Measurements from ENCODE around the gene TOPBP1. TPM values are rescaled to one million over a fixed set of nuclear protein-coding genes. Genes with fewer than 3 reads are reported as not detected.

The TOPBP1 gene
- total RNA-seq = 10 to 100 TPM; 13.5 to 64.7 (median 32.2) TPM

GRCh38 chr3:133661454-133662277, at the start of gene TOPBP1:
Gene TOPBP1 (minus strand): TSS chr3:133661941. CDS start chr3:133661127, 814 bp downstream.
- peaks cover 0 to 24% (median 10%) of the 10 kb centered on the region in 4 donors for H3K4me1 ChIP-seq
- no peaks in the 10 kb centered on the region for H3K27me3 ChIP-seq
- H3K9me3 ChIP-seq = no peaks in the 10 kb centered on the region
- H3K36me3 ChIP-seq = peaks cover 0 to 4% (median 2%) of the 10 kb centered on the region in 4 donors
- peak within 1 kb of the TSS; percentile 59 to 88 (median 80) for H3K4me3 ChIP-seq
- intact Hi-C loops (cut with DNase I; ENCODE audit: low total_unique reads) = no loop called here
- peak within 1 kb of the TSS; percentile 79 to 88 (median 86) for H3K27ac ChIP-seq
- DNase-seq = peak; percentile 88
- in situ Hi-C loops (cut with MboI; ENCODE audit: low pct_ligation_motif_present in 1 of 4, low pct_unique_long_range_greater_than_20kb in 1 of 4, low sequenced_read_pairs in 3 of 4) = loop anchor here in 1 of 4 donors (10.0 kb wide), 1 partner anchor 263 kb away; no protein-coding TSS in a partner anchor
- WGBS, 2 donors (ENCODE audit: low coverage in 1 of 2) = 0% methylated on average over 7 to 44 of the region's 58 CpGs
- TF ChIP-seq POLR2AphosphoS5 (IDR thresholded peaks at IDR 0.05) = peak; percentile 58 to 74 (median 71)
- TF ChIP-seq POLR2A (IDR thresholded peaks at IDR 0.05) = peak; percentile 65
- no peak for TF ChIP-seq CTCF (IDR thresholded peaks at IDR 0.05)

GRCh38 chr3:133711013-133711412, 49.3 kb upstream of the TOPBP1 start:
- no peak for TF ChIP-seq POLR2A (IDR thresholded peaks at IDR 0.05)
- no peak for TF ChIP-seq CTCF (IDR thresholded peaks at IDR 0.05)
- TF ChIP-seq EP300 (IDR thresholded peaks at IDR 0.05; ENCODE audit: low read depth) = no peak
- TF ChIP-seq POLR2AphosphoS5 (IDR thresholded peaks at IDR 0.05) = no peak
- no peaks in the 10 kb centered on the region for H3K4me1 ChIP-seq
- H3K36me3 ChIP-seq = no peaks in the 10 kb centered on the region
- H3K27me3 ChIP-seq = no peaks in the 10 kb centered on the region
- H3K27ac ChIP-seq = no peak overlapping the region
- intact Hi-C loops (cut with DNase I; ENCODE audit: low total_unique reads) = no loop called here
- H3K9me3 ChIP-seq = no peaks in the 10 kb centered on the region
- in situ Hi-C loops (cut with MboI; ENCODE audit: low pct_ligation_motif_present in 1 of 4, low pct_unique_long_range_greater_than_20kb in 1 of 4, low sequenced_read_pairs in 3 of 4) = no loop called here
- WGBS, 2 donors (ENCODE audit: low coverage in 1 of 2) = 72 to 74% methylated on average over 4 of the region's 4 CpGs
- no peak for DNase-seq
- H3K4me3 ChIP-seq = no peak overlapping the region

- Histone ChIP-seq H3K27me3 (no peaks in the 10 kb centered on the region), H3K9me3 (no peaks in the 10 kb centered on the region), H3K4me3 (no peak overlapping the region), H3K4me1 (no peaks in the 10 kb centered on the region), H3K27ac (no peak overlapping the region), H3K36me3 (no peaks in the 10 kb centered on the region)
- TF ChIP-seq POLR2A (IDR thresholded peaks at IDR 0.05) (no peak), POLR2AphosphoS5 (IDR thresholded peaks at IDR 0.05) (no peak), CTCF (IDR thresholded peaks at IDR 0.05) (no peak), EP300 (IDR thresholded peaks at IDR 0.05; ENCODE audit: low read depth) (no peak)
- no peak for DNase-seq
- in situ Hi-C loops (cut with MboI; ENCODE audit: low pct_ligation_motif_present in 1 of 4, low pct_unique_long_range_greater_than_20kb in 1 of 4, low sequenced_read_pairs in 3 of 4) = no loop called here
- intact Hi-C loops (cut with DNase I; ENCODE audit: low total_unique reads) = no loop called here
- 84 to 100% methylated on average over 3 of the region's 3 CpGs for WGBS, 2 donors (ENCODE audit: low coverage in 1 of 2)
These were observed 47.5 kb upstream of the TOPBP1 start for GRCh38 chr3:133709139-133709750.

GRCh38 chr3:133706033-133706432, 44.3 kb upstream of the TOPBP1 start:
- H3K9me3 ChIP-seq = no peaks in the 10 kb centered on the region
- no peak for DNase-seq
- no peak overlapping the region for H3K4me3 ChIP-seq
- no peaks in the 10 kb centered on the region for H3K4me1 ChIP-seq
- intact Hi-C loops (cut with DNase I; ENCODE audit: low total_unique reads) (no loop called here), in situ Hi-C loops (cut with MboI; ENCODE audit: low pct_ligation_motif_present in 1 of 4, low pct_unique_long_range_greater_than_20kb in 1 of 4, low sequenced_read_pairs in 3 of 4) (no loop called here)
- 75% methylated on average over 4 of the region's 4 CpGs; no CpG with 5 or more reads in 1 of the 2 donors for WGBS, 2 donors (ENCODE audit: low coverage in 1 of 2)
- no peaks in the 10 kb centered on the region for H3K36me3 ChIP-seq
- TF ChIP-seq POLR2A (IDR thresholded peaks at IDR 0.05) = no peak
- TF ChIP-seq CTCF (IDR thresholded peaks at IDR 0.05) = no peak
- no peaks in the 10 kb centered on the region for H3K27me3 ChIP-seq
- H3K27ac ChIP-seq = no peak overlapping the region
